Measurements from ENCODE around the gene UBE3B. TPM values are rescaled to one million over a fixed set of nuclear protein-coding genes. Genes with fewer than 3 reads are reported as not detected.

The UBE3B gene
- total RNA-seq, 4 donors from 2014 or later = 45.2 to 63.6 (median 62.8) TPM

- peaks cover 0 to 100% of the 10 kb centered on the region in 2 donors for H3K36me3 ChIP-seq
- ATAC-seq = no peak
- TF ChIP-seq CTCF (IDR thresholded peaks at IDR 0.05) (no peak), POLR2A (IDR thresholded peaks at IDR 0.05) (no peak), POLR2AphosphoS5 (IDR thresholded peaks at IDR 0.05) (no peak), EP300 (IDR thresholded peaks at IDR 0.05) (no peak)
- no peaks in the 10 kb centered on the region for H3K9me3 ChIP-seq
- no peak overlapping the region for H3K27ac ChIP-seq
- H3K4me1 ChIP-seq = no peaks in the 10 kb centered on the region
- no peaks in the 10 kb centered on the region for H3K27me3 ChIP-seq
- H3K4me3 ChIP-seq = no peak overlapping the region
- WGBS, 2 donors (ENCODE audit: low coverage in 1 of 2) = 58 to 65% methylated on average over 10 to 16 of the region's 19 CpGs
Measured at GRCh38 chr12:109529691-109530640, 52.5 kb downstream of the UBE3B start.

- peaks cover 0 to 100% of the 10 kb centered on the region in 2 donors for H3K36me3 ChIP-seq
Measured at GRCh38 chr12:109531411-109531810, 54.0 kb downstream of the UBE3B start.

GRCh38 chr12:109532721-109533486, 55.5 kb downstream of the UBE3B start:
- WGBS, 2 donors (ENCODE audit: low coverage in 1 of 2) = 80% methylated on average over 4 of the region's 24 CpGs; no CpG with 5 or more reads in 1 of the 2 donors

More at GRCh38 chr12:109531411-109531810, 54.0 kb downstream of the UBE3B start:
- WGBS, 2 donors (ENCODE audit: low coverage in 1 of 2) = 17 to 33% methylated on average over 1 of the region's 2 CpGs
- ATAC-seq = no peak
- no peaks in the 10 kb centered on the region for H3K4me1 ChIP-seq
- H3K4me3 ChIP-seq = no peak overlapping the region
- no peaks in the 10 kb centered on the region for H3K9me3 ChIP-seq
- TF ChIP-seq EP300 (IDR thresholded peaks at IDR 0.05) = no peak
- TF ChIP-seq CTCF (IDR thresholded peaks at IDR 0.05) = no peak
- no peak for TF ChIP-seq POLR2AphosphoS5 (IDR thresholded peaks at IDR 0.05)
- TF ChIP-seq POLR2A (IDR thresholded peaks at IDR 0.05) = no peak
- H3K27ac ChIP-seq = no peak overlapping the region
- no peaks in the 10 kb centered on the region for H3K27me3 ChIP-seq

GRCh38 chr12:109533487-109533740, 56.0 kb downstream of the UBE3B start:
- peaks cover 0 to 100% of the 10 kb centered on the region in 2 donors for H3K36me3 ChIP-seq

More at GRCh38 chr12:109532721-109533486, 55.5 kb downstream of the UBE3B start:
- H3K36me3 ChIP-seq = peaks cover 0 to 100% of the 10 kb centered on the region in 2 donors
- no peak for ATAC-seq
- no peak overlapping the region for H3K4me3 ChIP-seq
- TF ChIP-seq POLR2AphosphoS5 (IDR thresholded peaks at IDR 0.05) (no peak), CTCF (IDR thresholded peaks at IDR 0.05) (no peak), POLR2A (IDR thresholded peaks at IDR 0.05) (no peak), EP300 (IDR thresholded peaks at IDR 0.05) (no peak)
- no peaks in the 10 kb centered on the region for H3K27me3 ChIP-seq
- no peak overlapping the region for H3K27ac ChIP-seq
- no peaks in the 10 kb centered on the region for H3K9me3 ChIP-seq
- no peaks in the 10 kb centered on the region for H3K4me1 ChIP-seq

More at GRCh38 chr12:109533487-109533740, 56.0 kb downstream of the UBE3B start:
- no CpG with 5 or more reads among the region's 8 CpGs for WGBS, 2 donors (ENCODE audit: low coverage in 1 of 2)
- Histone ChIP-seq H3K4me3 (no peak overlapping the region), H3K4me1 (no peaks in the 10 kb centered on the region), H3K9me3 (no peaks in the 10 kb centered on the region), H3K27me3 (no peaks in the 10 kb centered on the region), H3K27ac (no peak overlapping the region)
- TF ChIP-seq POLR2AphosphoS5 (IDR thresholded peaks at IDR 0.05) = no peak
- TF ChIP-seq POLR2A (IDR thresholded peaks at IDR 0.05) = no peak
- no peak for TF ChIP-seq CTCF (IDR thresholded peaks at IDR 0.05)
- TF ChIP-seq EP300 (IDR thresholded peaks at IDR 0.05) = no peak
- no peak for ATAC-seq
